Heart left ventricle (tissue), 13 donors: ENCODE data around the gene LRRC73.

Experiments used
- CTCF ChIP-seq, 12 donors: fragments of 200-600 bp; sonication (generic) in 4 of 12; IDR thresholded peaks; one replicate each; pipeline versions ENCODE4 v1.5.0 to v1.8.0; 2018 to 2022; ENCODE audit warnings: antibody characterized with exemption in 12 of 12, mild to moderate bottlenecking in 5 of 12
- POLR2A ChIP-seq, 2 donors: fragments of 450-650 bp; IDR thresholded peaks; one replicate each; pipeline ENCODE4 v1.6.1; 2017; ENCODE audit warnings: antibody characterized with exemption in 2 of 2, mild to moderate bottlenecking in 2 of 2, moderate library complexity in 2 of 2
- donor health status: ischemic (EF 13 %, LVEDD 7.1; RV severe dilation, severe dysfunction).
- donor health status: DM: no; HTN: yes; CAD: no.
- donor health status: DM: no; HTN: no; CAD: no.
- donor health status: ischemic (EF 25% LVEDD 6.9; RV normal size, moderate dysfunction).
- donor health status: ischemic (EF 25% LVEDD 5.7; RV mildly dilated, moderate dysfunction).
- donor health status: ischemic (EF 35%, LVEDD 5.7; RV mildly dilated, moderate dysfunction).
- donor health status: nonischemic (EF 11% LVEDD 7.7; RV severe dilation, severe dysfunction).
- donor health status: DM: yes; HTN: yes; CAD: no.
- donor health status: PGD.
- donor health status: ischemic (EF 29% LVEDD 5.4; RV normal size, mild dysfunction).
- donor health status: nonischemic (EF 23%, LVEDD 6.1; RV moderate dilation, normal function).

- TF ChIP-seq CTCF (IDR thresholded peaks at IDR 0.05) (no peak), POLR2A (IDR thresholded peaks at IDR 0.05) (no peak)
Observed at GRCh38 chr6:43494766-43495165, 15.4 kb downstream of the LRRC73 start.
